Ovary (tissue), 3 donors: ENCODE results near the gene PTCH1.

Source experiments
- CTCF ChIP-seq, 3 donors: fragments of 450-650 bp in 2 of 3; fragments of 200-600 bp in 1 of 3; IDR thresholded peaks; one replicate each; pipeline versions ENCODE4 v1.5.1 to v1.8.0; 2016 to 2022; ENCODE audit warnings: antibody characterized with exemption in 3 of 3, mild to moderate bottlenecking in 1 of 3
- EP300 ChIP-seq: sonication (generic); formaldehyde crosslinking; IDR thresholded peaks from one replicate; pipeline ENCODE4 v1.6.1; 2017; ENCODE audit warnings: antibody characterized with exemption
- POLR2A ChIP-seq: fragments of 450-650 bp; IDR thresholded peaks from one replicate; pipeline ENCODE4 v1.6.1; 2017; ENCODE audit warnings: antibody characterized with exemption, mild to moderate bottlenecking, moderate library complexity
- donor health status: DM: no; HTN: no; CAD: no.

GRCh38 chr9:95488954-95489353 is 27.8 kb downstream of the PTCH1 start:
- TF ChIP-seq CTCF (IDR thresholded peaks at IDR 0.05): no peak
- TF ChIP-seq EP300: no peak
- TF ChIP-seq POLR2A: no peak
